ENCODE results near the gene ACSS3. TPM values are rescaled to one million over a fixed set of nuclear protein-coding genes. Genes with fewer than 3 reads are reported as not detected.
A peak's percentile ranks its signal among the peaks of the same experiment; 100 is the strongest.

ACSS3 gene
- total and polyA plus RNA-seq, 9 donors: 7.3 to 12.7 (median 8.8) TPM

GRCh38 chr12:81078469-81079196 lies 754 bp downstream of the ACSS3 start:
- H3K27ac ChIP-seq (ENCODE audit: low read length): peak overlapping the region; percentile 69
- no peaks in the 10 kb centered on the region for H3K9me3 ChIP-seq (replicated peaks; ENCODE audit: control insufficient read depth, low read depth, low read length)
- peaks cover 10% of the 10 kb centered on the region for H3K4me1 ChIP-seq (ENCODE audit: control insufficient read depth, insufficient read depth, low read length)
- 9% methylated on average over 5 of the region's 10 CpGs for WGBS (ENCODE audit: insufficient coverage)
- H3K27me3 ChIP-seq (ENCODE audit: control insufficient read depth, insufficient read depth, low read length): no peaks in the 10 kb centered on the region
- peak overlapping the region; percentile 76 for H3K4me3 ChIP-seq (ENCODE audit: low read length)
- peak; percentile 75 for DNase-seq
- no peaks in the 10 kb centered on the region for H3K36me3 ChIP-seq (ENCODE audit: control insufficient read depth, insufficient read depth, low read length)

GRCh38 chr12:81079280-81080076 lies 1.6 kb downstream of the ACSS3 start:
- Histone ChIP-seq H3K36me3 (ENCODE audit: control insufficient read depth, insufficient read depth, low read length) (no peaks in the 10 kb centered on the region), H3K27ac (ENCODE audit: low read length) (no peak overlapping the region), H3K4me1 (ENCODE audit: control insufficient read depth, insufficient read depth, low read length) (peaks cover 10% of the 10 kb centered on the region), H3K27me3 (ENCODE audit: control insufficient read depth, insufficient read depth, low read length) (no peaks in the 10 kb centered on the region), H3K9me3 (replicated peaks; ENCODE audit: control insufficient read depth, low read depth, low read length) (no peaks in the 10 kb centered on the region), H3K4me3 (ENCODE audit: low read length) (no peak overlapping the region)
- no peak for DNase-seq
- 33% methylated on average over 1 of the region's 2 CpGs for WGBS (ENCODE audit: insufficient coverage)

- H3K4me1 ChIP-seq (ENCODE audit: control insufficient read depth, insufficient read depth, low read length): peaks cover 10% of the 10 kb centered on the region
- WGBS (ENCODE audit: insufficient coverage): 83% methylated on average over 1 of the region's 4 CpGs
- DNase-seq: no peak
- H3K36me3 ChIP-seq (ENCODE audit: control insufficient read depth, insufficient read depth, low read length): no peaks in the 10 kb centered on the region
- no peaks in the 10 kb centered on the region for H3K9me3 ChIP-seq (replicated peaks; ENCODE audit: control insufficient read depth, low read depth, low read length)
- no peak overlapping the region for H3K27ac ChIP-seq (ENCODE audit: low read length)
- H3K27me3 ChIP-seq (ENCODE audit: control insufficient read depth, insufficient read depth, low read length): no peaks in the 10 kb centered on the region
- H3K4me3 ChIP-seq (ENCODE audit: low read length): no peak overlapping the region
These were observed 2.6 kb downstream of the ACSS3 start for GRCh38 chr12:81080431-81080983.

- Histone ChIP-seq H3K36me3 (ENCODE audit: control insufficient read depth, insufficient read depth, low read length) (no peaks in the 10 kb centered on the region), H3K27me3 (ENCODE audit: control insufficient read depth, insufficient read depth, low read length) (no peaks in the 10 kb centered on the region), H3K27ac (ENCODE audit: low read length) (no peak overlapping the region), H3K9me3 (replicated peaks; ENCODE audit: control insufficient read depth, low read depth, low read length) (no peaks in the 10 kb centered on the region), H3K4me1 (ENCODE audit: control insufficient read depth, insufficient read depth, low read length) (peaks cover 10% of the 10 kb centered on the region), H3K4me3 (ENCODE audit: low read length) (no peak overlapping the region)
- WGBS (ENCODE audit: insufficient coverage): no CpG with 5 or more reads among the region's 1 CpG
- DNase-seq: no peak
These were observed 3.8 kb downstream of the ACSS3 start for GRCh38 chr12:81081726-81082125.

- WGBS (ENCODE audit: insufficient coverage): no CpG with 5 or more reads among the region's 1 CpG
- no peaks in the 10 kb centered on the region for H3K27me3 ChIP-seq (ENCODE audit: control insufficient read depth, insufficient read depth, low read length)
- H3K9me3 ChIP-seq (replicated peaks; ENCODE audit: control insufficient read depth, low read depth, low read length): no peaks in the 10 kb centered on the region
- no peak overlapping the region for H3K27ac ChIP-seq (ENCODE audit: low read length)
- H3K4me1 ChIP-seq (ENCODE audit: control insufficient read depth, insufficient read depth, low read length): peaks cover 5% of the 10 kb centered on the region
- no peaks in the 10 kb centered on the region for H3K36me3 ChIP-seq (ENCODE audit: control insufficient read depth, insufficient read depth, low read length)
- H3K4me3 ChIP-seq (ENCODE audit: low read length): no peak overlapping the region
- no peak for DNase-seq
These were observed 5.1 kb downstream of the ACSS3 start for GRCh38 chr12:81083018-81083417.

- no peak overlapping the region for H3K4me3 ChIP-seq (ENCODE audit: low read length)
- no peaks in the 10 kb centered on the region for H3K27me3 ChIP-seq (ENCODE audit: control insufficient read depth, insufficient read depth, low read length)
- H3K27ac ChIP-seq (ENCODE audit: low read length): no peak overlapping the region
- no peaks in the 10 kb centered on the region for H3K36me3 ChIP-seq (ENCODE audit: control insufficient read depth, insufficient read depth, low read length)
- no peak for DNase-seq
- no peaks in the 10 kb centered on the region for H3K9me3 ChIP-seq (replicated peaks; ENCODE audit: control insufficient read depth, low read depth, low read length)
- peaks cover 3% of the 10 kb centered on the region for H3K4me1 ChIP-seq (ENCODE audit: control insufficient read depth, insufficient read depth, low read length)
- 92% methylated on average over 2 of the region's 7 CpGs for WGBS (ENCODE audit: insufficient coverage)
These were observed 6.1 kb downstream of the ACSS3 start for GRCh38 chr12:81083906-81084513.

GRCh38 chr12:81084811-81085350 lies 7.0 kb downstream of the ACSS3 start:
- Histone ChIP-seq H3K4me1 (ENCODE audit: control insufficient read depth, insufficient read depth, low read length) (no peaks in the 10 kb centered on the region), H3K9me3 (replicated peaks; ENCODE audit: control insufficient read depth, low read depth, low read length) (no peaks in the 10 kb centered on the region), H3K36me3 (ENCODE audit: control insufficient read depth, insufficient read depth, low read length) (no peaks in the 10 kb centered on the region), H3K27me3 (ENCODE audit: control insufficient read depth, insufficient read depth, low read length) (no peaks in the 10 kb centered on the region), H3K4me3 (ENCODE audit: low read length) (no peak overlapping the region), H3K27ac (ENCODE audit: low read length) (no peak overlapping the region)
- no CpG with 5 or more reads among the region's 1 CpG for WGBS (ENCODE audit: insufficient coverage)
- no peak for DNase-seq

GRCh38 chr12:81085832-81086231 lies 8.0 kb downstream of the ACSS3 start:
- H3K27ac ChIP-seq (ENCODE audit: low read length): no peak overlapping the region
- H3K36me3 ChIP-seq (ENCODE audit: control insufficient read depth, insufficient read depth, low read length): no peaks in the 10 kb centered on the region
- H3K27me3 ChIP-seq (ENCODE audit: control insufficient read depth, insufficient read depth, low read length): no peaks in the 10 kb centered on the region
- WGBS (ENCODE audit: insufficient coverage): no CpG with 5 or more reads among the region's 2 CpGs
- no peak for DNase-seq
- H3K4me3 ChIP-seq (ENCODE audit: low read length): no peak overlapping the region
- no peaks in the 10 kb centered on the region for H3K4me1 ChIP-seq (ENCODE audit: control insufficient read depth, insufficient read depth, low read length)
- no peaks in the 10 kb centered on the region for H3K9me3 ChIP-seq (replicated peaks; ENCODE audit: control insufficient read depth, low read depth, low read length)

GRCh38 chr12:81086342-81086741 lies 8.5 kb downstream of the ACSS3 start:
- Histone ChIP-seq H3K27ac (ENCODE audit: low read length) (no peak overlapping the region), H3K36me3 (ENCODE audit: control insufficient read depth, insufficient read depth, low read length) (no peaks in the 10 kb centered on the region), H3K4me1 (ENCODE audit: control insufficient read depth, insufficient read depth, low read length) (no peaks in the 10 kb centered on the region), H3K4me3 (ENCODE audit: low read length) (no peak overlapping the region), H3K27me3 (ENCODE audit: control insufficient read depth, insufficient read depth, low read length) (no peaks in the 10 kb centered on the region), H3K9me3 (replicated peaks; ENCODE audit: control insufficient read depth, low read depth, low read length) (no peaks in the 10 kb centered on the region)
- no peak for DNase-seq
- 70% methylated on average over 3 of the region's 4 CpGs for WGBS (ENCODE audit: insufficient coverage)

GRCh38 chr12:81088221-81088620 lies 10.3 kb downstream of the ACSS3 start:
- H3K27me3 ChIP-seq (ENCODE audit: control insufficient read depth, insufficient read depth, low read length): no peaks in the 10 kb centered on the region
- H3K27ac ChIP-seq (ENCODE audit: low read length): no peak overlapping the region
- no peak overlapping the region for H3K4me3 ChIP-seq (ENCODE audit: low read length)
- no CpG with 5 or more reads among the region's 4 CpGs for WGBS (ENCODE audit: insufficient coverage)
- H3K9me3 ChIP-seq (replicated peaks; ENCODE audit: control insufficient read depth, low read depth, low read length): no peaks in the 10 kb centered on the region
- H3K36me3 ChIP-seq (ENCODE audit: control insufficient read depth, insufficient read depth, low read length): no peaks in the 10 kb centered on the region
- no peak for DNase-seq
- H3K4me1 ChIP-seq (ENCODE audit: control insufficient read depth, insufficient read depth, low read length): no peaks in the 10 kb centered on the region
